Measurements from ENCODE around the gene SHROOM2.
"Not testable (repeated sequence)": the region's sequence is repeated elsewhere in the genome, so short reads cannot be mapped to it uniquely, and the experiment has no call there.

The SHROOM2 gene

GRCh38 chrX:9785944-9786797 lies at the start of gene SHROOM2:
Gene SHROOM2 (plus strand): TSS chrX:9786429. CDS start chrX:9786546, 117 bp downstream.
- DNase-seq = no peak

GRCh38 chrX:9737363-9737762 lies 48.9 kb upstream of the SHROOM2 start:
- no peak for DNase-seq

GRCh38 chrX:9738151-9738550 lies 48.1 kb upstream of the SHROOM2 start:
- no peak for DNase-seq

GRCh38 chrX:9739130-9739529 lies 47.1 kb upstream of the SHROOM2 start:
- DNase-seq = no peak

GRCh38 chrX:9745417-9746115 lies 40.7 kb upstream of the SHROOM2 start:
- no peak for DNase-seq

- no peak for DNase-seq
These were observed 39.9 kb upstream of the SHROOM2 start for GRCh38 chrX:9746148-9746888.

GRCh38 chrX:9747644-9748043 lies 38.6 kb upstream of the SHROOM2 start:
- no peak for DNase-seq

GRCh38 chrX:9749146-9749692 lies 37.0 kb upstream of the SHROOM2 start:
- DNase-seq = no peak

GRCh38 chrX:9757366-9757765 lies 28.9 kb upstream of the SHROOM2 start:
- no peak for DNase-seq

- no peak for DNase-seq
These were observed 28.1 kb upstream of the SHROOM2 start for GRCh38 chrX:9758021-9758638.

GRCh38 chrX:9759337-9759736 lies 26.9 kb upstream of the SHROOM2 start:
- DNase-seq = no peak

GRCh38 chrX:9765072-9765736 lies 21.0 kb upstream of the SHROOM2 start:
- no peak for DNase-seq

GRCh38 chrX:9765737-9766097 lies 20.5 kb upstream of the SHROOM2 start, which contains the start of gene GPR143:
Gene GPR143 (minus strand): TSS chrX:9765847. CDS start chrX:9765817, 30 bp downstream.
- no peak for DNase-seq

GRCh38 chrX:9767375-9767774 lies 18.9 kb upstream of the SHROOM2 start:
- DNase-seq = no peak

- not testable (repeated sequence) for DNase-seq
These were observed 17.8 kb upstream of the SHROOM2 start for GRCh38 chrX:9768321-9768839.

- no peak for DNase-seq
These were observed 15.9 kb upstream of the SHROOM2 start for GRCh38 chrX:9770319-9770718.

- no peak for DNase-seq
These were observed 13.3 kb upstream of the SHROOM2 start for GRCh38 chrX:9772943-9773342.

GRCh38 chrX:9775930-9776329 lies 10.3 kb upstream of the SHROOM2 start:
- DNase-seq = no peak

GRCh38 chrX:9781941-9782340 lies 4.3 kb upstream of the SHROOM2 start:
- DNase-seq = no peak

- no peak for DNase-seq
These were observed 1.9 kb upstream of the SHROOM2 start for GRCh38 chrX:9784332-9784731.

- no peak for DNase-seq
These were observed 830 bp upstream of the SHROOM2 start for GRCh38 chrX:9785254-9785943.

Measured in NCI-H1694 treated with DMSO at 0.1 percent for 48 hours (cell line).